GM18858 (cell line): ENCODE data around the gene NR4A1.

Experiments
- ATAC-seq: cut with Tn5 transposase; IDR thresholded peaks from one replicate; pipeline ENCODE4 v1.9.1; 2021; ENCODE audit not compliant: unreplicated experiment

Gene NR4A1

GRCh38 chr12:52074971-52075724, 23.9 kb downstream of the NR4A1 start:
- no peak for ATAC-seq

GRCh38 chr12:52076811-52077210, 25.6 kb downstream of the NR4A1 start:
- no peak for ATAC-seq

- no peak for ATAC-seq
Measured at GRCh38 chr12:52078276-52078675, 27.0 kb downstream of the NR4A1 start.

GRCh38 chr12:52079576-52080402, 28.5 kb downstream of the NR4A1 start, which contains the start of gene SMIM41:
Gene SMIM41, plus strand, starts transcription at chr12:52079704. Its CDS starts 76 bp downstream, at chr12:52079780.
- no peak for ATAC-seq

DNA sequence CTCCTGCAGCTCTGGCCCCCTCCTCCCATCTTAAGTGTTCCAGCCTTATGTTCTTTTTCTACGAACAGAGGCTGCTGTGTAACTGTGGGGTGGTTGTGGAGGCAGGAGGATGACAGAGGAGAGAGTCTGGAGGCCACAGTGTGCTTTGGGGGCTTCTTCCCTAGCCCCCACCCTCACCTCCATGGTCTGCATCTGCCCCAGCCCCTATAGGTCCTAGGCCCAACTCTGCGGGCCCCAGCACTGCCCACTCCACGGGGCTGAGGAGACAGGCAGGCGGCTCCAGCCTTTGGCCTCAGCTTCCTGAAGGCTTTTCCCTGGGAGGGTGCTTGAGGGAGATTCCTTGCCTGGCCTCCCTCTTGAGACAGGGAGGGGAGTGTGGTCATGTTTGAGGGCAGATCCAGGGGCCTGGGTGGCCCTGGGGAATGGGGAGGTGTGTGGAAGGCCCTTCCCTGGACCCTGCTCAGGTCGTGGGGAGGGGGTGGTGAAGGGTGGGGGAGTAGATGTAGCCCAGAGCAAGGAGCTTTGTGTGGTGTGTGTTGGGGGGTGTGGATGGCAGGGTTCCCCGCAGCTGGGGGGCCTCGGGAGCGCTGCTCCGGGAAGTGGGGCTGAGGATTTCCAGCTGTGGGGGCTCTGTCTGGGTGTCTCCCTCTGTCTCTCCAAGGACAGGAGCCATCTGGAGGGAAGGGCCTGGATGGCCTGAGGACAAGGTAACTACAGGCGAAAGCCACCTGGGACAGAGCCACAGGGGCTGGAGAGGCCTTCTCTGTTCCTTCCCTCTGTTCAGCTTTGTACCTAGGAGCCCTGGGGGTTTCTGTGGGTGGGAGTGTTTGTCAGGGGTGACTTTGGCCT, 29.4 kb downstream of the NR4A1 start:
- no peak for ATAC-seq

DNA sequence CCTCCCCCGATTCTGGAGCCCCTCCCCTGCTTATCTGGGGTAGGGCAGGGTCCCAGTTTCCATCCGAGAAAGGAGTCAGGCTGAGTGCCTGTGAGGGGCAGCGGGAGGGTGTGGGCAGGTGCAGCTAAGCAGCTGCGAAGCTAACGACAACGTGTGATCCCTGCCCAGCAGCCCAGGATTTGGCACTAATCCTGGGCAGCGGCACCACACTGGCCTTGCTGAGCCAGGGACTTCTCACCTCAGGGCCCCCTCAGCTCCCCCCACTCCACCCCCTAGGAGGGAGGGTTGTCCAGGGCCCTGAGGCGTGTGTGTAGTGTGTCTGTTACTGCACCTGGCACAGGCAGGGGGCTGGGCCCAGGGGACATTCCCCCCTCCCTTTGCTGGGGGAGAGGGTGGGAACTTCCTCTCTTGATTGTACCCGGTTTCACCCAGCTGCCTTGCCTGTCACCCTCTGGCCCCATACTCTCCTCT, 30.1 kb downstream of the NR4A1 start:
- ATAC-seq, result no peak

- no peak for ATAC-seq
Measured at GRCh38 chr12:52082026-52082668, 30.9 kb downstream of the NR4A1 start.

- ATAC-seq, result no peak
Measured at GRCh38 chr12:52082669-52082987, 31.4 kb downstream of the NR4A1 start.

DNA sequence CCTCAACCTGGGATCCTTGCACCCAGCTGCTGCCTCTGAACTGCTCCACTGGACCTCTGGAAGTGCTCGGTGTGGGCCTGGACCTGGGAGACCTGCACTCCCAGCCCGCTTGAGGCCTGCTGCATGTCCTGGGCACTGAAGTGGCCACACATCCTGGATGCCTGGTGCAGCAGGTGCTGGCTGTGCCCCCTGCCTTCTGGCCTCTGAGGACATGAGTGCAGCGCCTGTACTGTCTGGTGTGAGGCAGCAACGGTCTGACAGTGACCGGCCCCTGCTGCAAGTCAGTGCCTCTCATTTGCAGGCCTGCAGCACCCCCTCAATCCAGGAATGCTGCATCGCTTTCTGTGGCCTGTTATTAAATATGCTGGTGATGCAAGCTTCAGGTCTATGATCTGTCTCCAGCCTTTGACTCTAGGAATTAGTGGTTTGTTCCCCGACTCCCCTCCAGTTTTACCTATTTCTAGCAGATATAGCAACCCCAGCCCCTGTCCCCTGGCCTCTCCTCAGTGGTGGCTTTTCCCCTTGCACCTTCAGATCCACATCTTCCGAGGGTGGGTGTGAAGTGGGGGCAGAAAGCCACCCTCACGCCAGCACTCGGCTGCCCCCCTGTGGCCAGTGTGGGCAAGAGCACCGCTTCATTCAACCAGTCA, 31.9 kb downstream of the NR4A1 start:
- ATAC-seq, result no peak

DNA sequence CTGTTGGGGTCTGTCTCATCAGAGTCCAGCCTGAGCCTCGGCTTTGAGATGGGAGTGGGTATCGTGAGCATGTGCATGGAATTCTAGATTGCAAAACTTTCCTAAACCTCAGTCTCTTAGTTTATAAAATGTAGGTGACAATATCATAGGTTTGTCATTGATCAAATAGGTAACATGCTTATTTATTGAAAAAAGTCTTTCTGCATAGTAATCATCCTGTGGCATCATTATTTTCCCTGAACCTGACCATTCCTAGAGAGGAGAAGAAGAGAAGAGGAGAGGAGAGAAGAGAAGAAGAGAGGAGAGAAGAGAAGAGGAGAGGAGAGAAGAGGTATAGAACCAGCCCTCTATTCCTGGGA, 32.4 kb downstream of the NR4A1 start:
- no peak for ATAC-seq

DNA sequence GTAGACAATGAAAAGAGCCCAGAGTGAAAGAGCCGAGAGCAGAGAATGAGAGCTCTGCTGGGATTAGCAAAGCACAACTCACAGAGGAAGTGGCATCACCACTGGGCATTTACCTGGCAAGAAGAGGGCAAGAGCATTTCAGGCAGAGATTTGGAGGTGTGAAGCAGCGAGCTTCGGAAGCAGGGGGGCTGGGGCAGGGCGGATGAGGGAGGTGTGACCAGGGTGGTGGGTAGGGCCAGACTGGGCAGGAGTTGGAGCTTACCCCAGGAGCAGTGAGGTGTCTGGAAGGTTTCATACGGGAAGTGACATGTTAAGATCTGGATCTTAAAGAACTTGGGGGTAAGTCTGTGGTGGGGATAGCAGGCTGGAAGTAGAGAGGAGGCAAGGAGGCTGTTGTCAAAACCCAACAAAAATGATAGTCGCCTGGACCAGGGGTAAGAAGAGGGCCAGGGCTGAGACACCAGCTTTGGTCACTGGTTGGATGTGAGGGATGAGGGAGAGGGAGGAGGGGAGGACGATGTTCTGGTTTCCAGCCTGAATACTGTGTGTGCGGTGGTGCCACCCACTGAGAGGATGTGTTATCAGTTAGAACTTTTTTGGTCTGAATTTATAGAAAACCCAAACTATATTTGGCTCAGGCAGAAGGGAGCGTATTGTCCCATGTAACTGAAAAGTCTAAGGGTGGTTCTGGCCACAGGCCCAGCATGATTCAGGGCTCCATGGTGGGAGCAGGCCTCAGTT, 33.4 kb downstream of the NR4A1 start:
- no peak for ATAC-seq

DNA sequence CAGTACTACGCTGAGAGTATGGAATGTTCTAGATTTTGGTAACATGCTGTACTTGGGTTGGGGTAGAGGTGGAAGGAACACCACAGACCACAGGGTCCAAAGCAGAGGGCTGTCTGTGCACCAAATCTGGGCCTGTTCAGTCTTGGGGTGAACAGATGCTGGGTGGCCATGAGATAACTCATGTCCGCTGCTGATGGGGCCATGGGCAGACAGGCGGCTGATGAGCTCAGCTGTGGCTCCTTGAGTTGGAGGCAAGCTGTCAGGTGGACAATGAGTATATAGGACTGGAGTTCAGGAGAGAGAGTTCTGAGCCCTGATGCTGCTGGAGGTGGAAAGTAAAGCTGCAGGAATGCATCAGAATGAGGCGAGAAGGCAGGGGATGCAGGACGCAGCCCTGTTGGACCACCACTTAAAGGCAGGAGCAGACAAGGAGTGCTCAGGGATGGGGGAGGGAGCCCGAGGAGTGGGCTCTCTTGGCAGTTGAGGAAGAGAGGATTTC, 34.5 kb downstream of the NR4A1 start:
- no peak for ATAC-seq

- no peak for ATAC-seq
Measured at GRCh38 chr12:52086366-52086765, 35.1 kb downstream of the NR4A1 start.

GRCh38 chr12:52086944-52087835, 35.9 kb downstream of the NR4A1 start:
- no peak for ATAC-seq

- no peak for ATAC-seq
Measured at GRCh38 chr12:52087961-52088820, 36.9 kb downstream of the NR4A1 start.

- no peak for ATAC-seq
Measured at GRCh38 chr12:52089491-52089890, 38.2 kb downstream of the NR4A1 start.

GRCh38 chr12:52090291-52090690, 39.0 kb downstream of the NR4A1 start:
- ATAC-seq, result no peak

- ATAC-seq, result no peak
Measured at GRCh38 chr12:52091061-52091460, 39.8 kb downstream of the NR4A1 start.
